ENCODE measurements around the gene HEG1. TPM values are rescaled to one million over a fixed set of nuclear protein-coding genes. Genes with fewer than 3 reads are reported as not detected.

Gene HEG1
- total and polyA plus RNA-seq, 2 of the 8 experiments (the other 6 are each of a cell fraction or from before 2014, with no cell fraction given), result 5.3 to 9.7 TPM

GRCh38 chr3:124967964-124968363, 87.8 kb downstream of the HEG1 start:
- Histone ChIP-seq H3K27ac (ENCODE audit: low read depth, low read length) (no peak overlapping the region), H3K36me3 (ENCODE audit: control insufficient read depth in 2 of 4, insufficient read depth in 4 of 4, low read length in 3 of 4) (peaks cover 0 to 4% (median 0%) of the 10 kb centered on the region in 4 experiments; a peak in 2 of 8 replicates), H4K91ac (replicated peaks; ENCODE audit: insufficient read length, low read length) (no peak overlapping the region), H2BK15ac (ENCODE audit: low read length) (no peak overlapping the region), H4K8ac (ENCODE audit: extremely low read depth, insufficient read depth, low read length) (no peak overlapping the region), H3K23ac (ENCODE audit: insufficient read length) (no peak overlapping the region), H3K4ac (replicated peaks; ENCODE audit: insufficient read length, low read depth, low read length) (no peak overlapping the region), H3K27me3 (replicated peaks in 1 of 4; ENCODE audit: control insufficient read depth in 3 of 4, extremely low read depth in 1 of 4, insufficient read depth in 3 of 4, low read length in 3 of 4) (no peaks in the 10 kb centered on the region), H2AFZ (ENCODE audit: low read length) (no peak overlapping the region), H4K5ac (ENCODE audit: insufficient read length, low read depth, low read length) (no peak overlapping the region), H3K4me1 (replicated peaks in 1 of 4; ENCODE audit: control insufficient read depth in 3 of 4, insufficient read depth in 4 of 4, low read length in 3 of 4) (peaks cover 0 to 5% (median 0%) of the 10 kb centered on the region in 4 experiments; a peak in 1 of 7 replicates), H2BK12ac (ENCODE audit: low read depth, low read length) (no peak overlapping the region), H3K4me2 (ENCODE audit: insufficient read depth in 1 of 2, low read depth in 2 of 2, low read length in 2 of 2) (no peak overlapping the region), H3K23me2 (ENCODE audit: low read depth, low read length) (no peaks in the 10 kb centered on the region), H3K9ac (replicated peaks in 1 of 4; ENCODE audit: extremely low read depth in 1 of 4, low read depth in 3 of 4, low read length in 3 of 4) (no peak overlapping the region), H3K18ac (ENCODE audit: extremely low read depth, low read length) (no peak overlapping the region), H3K79me2 (ENCODE audit: control insufficient read depth in 1 of 2, insufficient read depth in 2 of 2, low read length in 2 of 2) (no peaks in the 10 kb centered on the region), H3K79me1 (ENCODE audit: low read depth, low read length) (no peaks in the 10 kb centered on the region), H3K56ac (replicated peaks; ENCODE audit: insufficient read length, low read depth, low read length) (no peak overlapping the region), H2BK120ac (replicated peaks; ENCODE audit: low read depth, low read length) (no peak overlapping the region), H3K4me3 (ENCODE audit: extremely low read depth in 1 of 4, insufficient read depth in 2 of 4, low read depth in 3 of 4, low read length in 4 of 4) (no peak overlapping the region), H2BK20ac (ENCODE audit: low read length) (no peak overlapping the region), H4K20me1 (replicated peaks in 1 of 2; ENCODE audit: control insufficient read depth in 1 of 2, insufficient read depth in 2 of 2, low read length in 2 of 2) (no peaks in the 10 kb centered on the region), H3K14ac (ENCODE audit: insufficient read length) (no peak overlapping the region), H2BK5ac (ENCODE audit: low read depth, low read length) (no peak overlapping the region; the same call in 1 of the 2 replicates), H2AK5ac (ENCODE audit: low read depth, low read length) (no peak overlapping the region), H3K9me3 (ENCODE audit: insufficient read depth in 2 of 2, low read depth in 1 of 2, low read length in 1 of 2) (no peaks in the 10 kb centered on the region)
- TF ChIP-seq SIRT6 (IDR thresholded peaks at IDR 0.05; ENCODE audit: low read length) (no peak), SIN3A (conservative IDR thresholded peaks at IDR 0.05 in 1 of 2, IDR thresholded peaks at IDR 0.05 in 1 of 2; ENCODE audit: low read depth in 1 of 2, low read length in 2 of 2) (no peak), TBP (IDR thresholded peaks at IDR 0.05; ENCODE audit: low read depth, low read length) (no peak), RBBP5 (IDR thresholded peaks at IDR 0.05; ENCODE audit: borderline replicate concordance, low read depth, low read length) (no peak), USF2 (IDR thresholded peaks at IDR 0.05; ENCODE audit: low read length) (no peak), POLR2AphosphoS5 (IDR thresholded peaks at IDR 0.05; ENCODE audit: low read depth, low read length) (no peak), KDM4A (IDR thresholded peaks at IDR 0.05; ENCODE audit: low read depth, low read length, severe bottlenecking) (no peak), ATF3 (IDR thresholded peaks at IDR 0.05; ENCODE audit: insufficient read depth, low read depth, low read length) (no peak), SP1 (IDR thresholded peaks at IDR 0.05; ENCODE audit: low read depth, low read length) (no peak), CTBP2 (IDR thresholded peaks at IDR 0.05; ENCODE audit: borderline replicate concordance, insufficient read depth, insufficient read length, low read length) (no peak), POU5F1 (IDR thresholded peaks at IDR 0.05; ENCODE audit: low read depth, low read length) (no peak), RNF2 (IDR thresholded peaks at IDR 0.05; ENCODE audit: borderline replicate concordance, low read depth, low read length, missing control alignments, poor library complexity, severe bottlenecking) (no peak)
- CTCF ChIA-PET (ENCODE audit: partially characterized antibody), result interaction anchor here (1.7 kb wide), 1 partner anchor 27 kb away, joined by 4 read pairs; no protein-coding TSS in a partner anchor
- FAIRE-seq, result no peak
- POLR2A ChIA-PET (ENCODE audit: partially characterized antibody), result no interaction called here
- 79% methylated on average over 10 of the region's 10 CpGs; no CpG with 5 or more reads in 1 of the 2 experiments for WGBS, 2 experiments (ENCODE audit: extremely low coverage in 1 of 2, insufficient coverage in 1 of 2, insufficient read length in 1 of 2, insufficient replicate concordance in 2 of 2, low coverage in 1 of 2, low lambda C conversion rate in 2 of 2, missing lambda C conversion rate in 1 of 2)
- DNase-seq (ENCODE audit: low read depth in 1 of 2, low spot score in 2 of 2), result no peak

All from H1 (cell line).